Endothelial cell of umbilical vein (primary cell): Measurements from ENCODE around the gene LHFPL2. TPM values are rescaled to one million over a fixed set of nuclear protein-coding genes. Genes with fewer than 3 reads are reported as not detected.

Experiments used
- BruUV-seq: library from RNA; stranded (reverse); fragments of 400-500 nt; replicated peaks from 2 replicates; lab custom pipeline; 2021; lab: Mats Ljungman, UMichigan
- CTCF ChIA-PET: fragments of 300-600, 350-600 bp; sonication (Branson Sonifier 250); formaldehyde crosslinking; loops from one replicate; lab custom pipeline; 2021; ENCODE audit warnings: antibody characterized with exemption, inconsistent platforms; lab: Charles Lee
- POLR2A ChIA-PET: fragments of 300-600, 350-600 bp; sonication (Branson Sonifier 250); formaldehyde crosslinking; loops from one replicate; lab custom pipeline; 2021; ENCODE audit warnings: antibody characterized with exemption, inconsistent platforms; lab: Charles Lee
- DNase-seq: peaks from one replicate; pipeline ENCODE4 v3.0.0-alpha.2; 2011; ENCODE audit warnings: low read depth, low spot score
- FAIRE-seq: peaks from 2 replicates; lab custom pipeline; 2011; peaks lifted over from hg19 to GRCh38; lab: Jason Lieb, UNC
- H2AFZ ChIP-seq: 2 replicates; pipeline ENCODE4 v1.6.0; 2012; ENCODE audit warnings: low read depth, low read length, control low read depth, inconsistent platforms
- H3K27ac ChIP-seq: 2 replicates; pipeline ENCODE4 v1.5.1; 2011; ENCODE audit warnings: low read depth, mild to moderate bottlenecking, control low read depth, low read length, moderate library complexity; ENCODE audit not compliant: insufficient read depth
- H3K27me3 ChIP-seq, 2 experiments: 2 replicates each; pipeline versions ENCODE4 v1.6.0 to v1.6.1; 2011; ENCODE audit warnings: low read length in 2 of 2, mixed read lengths in 1 of 2; ENCODE audit not compliant: control insufficient read depth in 2 of 2, insufficient read depth in 2 of 2
- H3K36me3 ChIP-seq, 2 experiments: 2 replicates in 1 of 2; 3 replicates in 1 of 2; pipeline ENCODE4 v1.5.1; 2011; ENCODE audit warnings: low read length in 2 of 2, mild to moderate bottlenecking in 1 of 2, moderate library complexity in 1 of 2; ENCODE audit not compliant: control insufficient read depth in 2 of 2, insufficient read depth in 2 of 2; ENCODE audit errors: extremely low read depth in 1 of 2
- H3K4me1 ChIP-seq: 3 replicates; pipeline ENCODE4 v1.5.1; 2011; ENCODE audit warnings: mild to moderate bottlenecking, low read length; ENCODE audit not compliant: control insufficient read depth, insufficient read depth; ENCODE audit errors: extremely low read depth
- H3K4me2 ChIP-seq: 2 replicates; pipeline ENCODE4 v1.6.1; 2011; ENCODE audit warnings: low read length, control low read depth, mixed read lengths; ENCODE audit not compliant: insufficient read depth
- H3K4me3 ChIP-seq, 3 experiments: fragments of 200-600 bp in 1 of 3; sonication (generic), shearing (Covaris generic) in 1 of 3; replicated peaks in 1 of 3; 2 replicates each; pipeline ENCODE4 v1.5.1; 2011 to 2016; ENCODE audit warnings: control low read depth in 3 of 3, low read length in 3 of 3, mild to moderate bottlenecking in 2 of 3, inconsistent platforms in 1 of 3, low read depth in 1 of 3, moderate library complexity in 1 of 3; ENCODE audit not compliant: insufficient read depth in 1 of 3
- H3K79me2 ChIP-seq: 2 replicates; pipeline ENCODE4 v1.6.0; 2012; ENCODE audit warnings: low read length, inconsistent platforms; ENCODE audit not compliant: control insufficient read depth, insufficient read depth
- H3K9ac ChIP-seq: replicated peaks from 2 replicates; pipeline ENCODE3; 2011; ENCODE audit warnings: low read length, control low read depth; ENCODE audit not compliant: insufficient read depth; ENCODE audit errors: extremely low read depth
- H3K9me1 ChIP-seq: replicated peaks from 3 replicates; pipeline ENCODE4 v1.6.0; 2011; ENCODE audit warnings: mild to moderate bottlenecking, low read length; ENCODE audit not compliant: control insufficient read depth, insufficient read depth; ENCODE audit errors: extremely low read depth
- H3K9me3 ChIP-seq: replicated peaks from 2 replicates; pipeline ENCODE4 v1.5.1; 2012; ENCODE audit warnings: low read length, inconsistent platforms; ENCODE audit not compliant: control insufficient read depth, insufficient read depth
- H4K20me1 ChIP-seq: replicated peaks from 2 replicates; pipeline ENCODE3; 2011; ENCODE audit warnings: mild to moderate bottlenecking, low read length; ENCODE audit not compliant: control insufficient read depth, insufficient read depth; ENCODE audit errors: extremely low read depth
- EZH2 ChIP-seq: IDR thresholded peaks from 2 replicates; pipeline ENCODE4 v1.6.1; 2012; ENCODE audit warnings: borderline replicate concordance, low read depth, mild to moderate bottlenecking, moderate library complexity, low read length, inconsistent platforms; ENCODE audit not compliant: severe bottlenecking
- FOS ChIP-seq: IDR thresholded peaks from 2 replicates; pipeline ENCODE4 v1.6.1; 2011; ENCODE audit warnings: mild to moderate bottlenecking, low read length, moderate library complexity, borderline replicate concordance; ENCODE audit not compliant: insufficient read depth
- GATA2 ChIP-seq: IDR thresholded peaks from 2 replicates; pipeline ENCODE4 v1.7.0; 2011; ENCODE audit warnings: low read depth, mild to moderate bottlenecking, moderate library complexity, mixed read lengths, low read length; ENCODE audit not compliant: insufficient read length, insufficient read depth
- JUN ChIP-seq: IDR thresholded peaks from 2 replicates; pipeline ENCODE4 v1.6.1; 2011; ENCODE audit warnings: borderline replicate concordance, low read depth; ENCODE audit not compliant: insufficient read length, insufficient read depth
- MYC ChIP-seq: IDR thresholded peaks from one replicate; pipeline ENCODE4 v1.6.1; 2011; ENCODE audit warnings: mild to moderate bottlenecking, low read depth, low read length
- POLR2A ChIP-seq: IDR thresholded peaks from 2 replicates; pipeline ENCODE4 v1.6.1; 2012; ENCODE audit warnings: low read depth, mild to moderate bottlenecking, control low read depth, low read length
- POLR2AphosphoS5 ChIP-seq: IDR thresholded peaks from 2 replicates; pipeline ENCODE4 v1.6.1; 2012; ENCODE audit warnings: low read depth, mild to moderate bottlenecking, control low read depth, low read length, moderate library complexity; ENCODE audit not compliant: insufficient read depth
- dilution Hi-C: fragments of 300-500 bp; cut with MboI; formaldehyde crosslinking; loops from one replicate; pipeline ENCODE4 v1.15.0; 2019; ENCODE audit warnings: low sequenced_read_pairs; ENCODE audit not compliant: extremely low pct_ligation_motif_present
- intact Hi-C: fragments of 100-400 bp; cut with micrococcal nuclease; formaldehyde crosslinking; loops from one replicate; pipeline ENCODE4 v1.10.0; 2022
- polyA plus RNA-seq, 4 experiments: library from polyadenylated mRNA; depleted of rRNA in 3 of 4; stranded (reverse) in 3 of 4; unstranded in 1 of 4; fragments of >200 nt; gene quantifications; 2 replicates each; pipeline versions ENCODE4 v1.2.1 to v1.2.3, GENCODE V29; 2011 to 2012; ENCODE audit warnings: missing spikeins in 1 of 4
- total RNA-seq: library from RNA; stranded (reverse); gene quantifications from 2 replicates; pipeline ENCODE4 v1.2.3, GENCODE V29; 2021
- TF ChIP-seq, protein P1 (sequence below): IDR thresholded peaks from 2 replicates; pipeline ENCODE4 v1.6.1; 2011; ENCODE audit not compliant: insufficient read depth, insufficient read length
- TF ChIP-seq, protein P2 (sequence below), 2 donors: IDR thresholded peaks; 1 replicate in 1 of 2; 2 replicates in 1 of 2; pipeline ENCODE4 v1.5.1; 2011; ENCODE audit warnings: low read length in 2 of 2, mild to moderate bottlenecking in 2 of 2, moderate library complexity in 2 of 2, control low read depth in 1 of 2, inconsistent platforms in 1 of 2, low read depth in 1 of 2; ENCODE audit not compliant: insufficient read depth in 1 of 2; ENCODE audit errors: extremely low read depth in 1 of 2

LHFPL2 gene
- total and polyA plus RNA-seq, 2 donors (not counting 3 experiments of a cell fraction or from before 2014, with no cell fraction given) = 9.6 to 36.3 TPM

DNA sequence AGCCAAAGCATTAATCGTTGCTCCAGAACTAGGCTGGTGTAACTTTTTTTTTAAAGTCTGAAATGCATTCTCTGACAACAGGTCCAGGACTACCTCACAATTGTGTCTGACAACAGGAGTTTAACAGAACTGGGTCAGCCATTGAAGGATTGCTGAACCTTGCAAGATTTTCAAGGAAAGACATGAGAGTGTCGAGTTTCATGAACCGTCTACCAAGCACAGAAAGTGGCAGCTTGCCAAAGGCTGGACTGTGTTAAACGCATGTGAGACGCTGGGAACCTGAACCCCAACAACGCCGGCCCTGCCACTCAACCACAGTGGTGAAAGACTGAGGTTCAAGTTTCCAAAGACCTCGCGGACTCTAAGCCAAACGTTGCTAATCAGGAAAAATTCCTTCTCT is 79.1 kb downstream of the LHFPL2 start:
- peaks cover 39% of the 10 kb centered on the region for H3K4me1 ChIP-seq
- TF ChIP-seq, protein P1, sequence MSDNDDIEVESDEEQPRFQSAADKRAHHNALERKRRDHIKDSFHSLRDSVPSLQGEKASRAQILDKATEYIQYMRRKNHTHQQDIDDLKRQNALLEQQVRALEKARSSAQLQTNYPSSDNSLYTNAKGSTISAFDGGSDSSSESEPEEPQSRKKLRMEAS = no peak
- TF ChIP-seq FOS = no peak
- CTCF ChIA-PET = interaction anchor here (1.3 to 1.9 kb wide), 2 partner anchors 19 to 36 kb away, joined by 3 to 4 read pairs; no protein-coding TSS in a partner anchor
- FAIRE-seq (no peak), DNase-seq (peak; percentile 73)
- intact Hi-C loops (no loop called here), dilution Hi-C loops (no loop called here)
- no peak overlapping the region for H2AFZ ChIP-seq
- no TSS peak for BruUV-seq
- H3K27me3 ChIP-seq = no peaks in the 10 kb centered on the region
- peaks cover 19% of the 10 kb centered on the region for H3K79me2 ChIP-seq
- H3K9ac ChIP-seq = no peak overlapping the region
- no peak overlapping the region for H3K27ac ChIP-seq
- no peaks in the 10 kb centered on the region for H3K36me3 ChIP-seq
- no peak overlapping the region for H3K4me2 ChIP-seq
- no peaks in the 10 kb centered on the region for H4K20me1 ChIP-seq
- no peaks in the 10 kb centered on the region for H3K9me3 ChIP-seq
- no peak overlapping the region for H3K4me3 ChIP-seq
- H3K9me1 ChIP-seq = no peaks in the 10 kb centered on the region
- POLR2A ChIA-PET = interaction anchor here (1.2 kb wide), 1 partner anchor 42 kb away, joined by 6 read pairs; no protein-coding TSS in a partner anchor

DNA sequence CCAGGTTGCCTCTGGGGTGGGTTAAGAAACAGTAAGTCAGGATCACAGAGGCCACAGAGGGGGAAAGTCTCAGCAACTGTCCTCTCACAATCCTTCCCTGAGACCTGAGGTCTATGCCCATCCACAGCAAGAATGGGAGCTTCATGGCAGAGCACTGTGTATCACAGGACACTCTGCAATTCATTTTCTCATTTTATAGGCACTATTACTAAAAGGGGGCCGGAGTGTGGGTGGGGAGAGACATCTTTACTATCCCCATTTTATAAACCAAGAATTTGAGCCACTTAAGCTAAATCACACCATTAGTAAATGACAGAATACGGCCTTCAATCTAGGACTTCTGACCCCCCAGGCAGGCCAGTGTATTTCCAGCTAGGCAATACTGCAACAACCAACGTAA is 79.9 kb downstream of the LHFPL2 start:
- H3K9ac ChIP-seq = peak overlapping the region; percentile 58
- peak overlapping the region in 1 of 3 experiments; percentile 15 for H3K4me3 ChIP-seq
- BruUV-seq = no TSS peak
- H4K20me1 ChIP-seq = no peaks in the 10 kb centered on the region
- dilution Hi-C loops = no loop called here
- peaks cover 39% of the 10 kb centered on the region for H3K4me1 ChIP-seq
- ChIA-PET POLR2A (interaction anchor here (1.2 kb wide), 1 partner anchor 41 kb away, joined by 6 read pairs; no protein-coding TSS in a partner anchor), CTCF (interaction anchor here (0.9 to 1.9 kb wide), 6 partner anchors 9 to 71 kb away, joined by 3 to 6 read pairs (median 4); no protein-coding TSS in a partner anchor)
- peaks cover 0 to 4% of the 10 kb centered on the region in 2 experiments for H3K36me3 ChIP-seq
- no peaks in the 10 kb centered on the region for H3K9me3 ChIP-seq
- intact Hi-C loops = loop anchor here (1.0 kb wide), 3 partner anchors 27 to 70 kb away; no protein-coding TSS in a partner anchor
- no peak for TF ChIP-seq EZH2
- TF ChIP-seq JUN = no peak
- no peak for TF ChIP-seq GATA2
- TF ChIP-seq POLR2AphosphoS5 = no peak
- TF ChIP-seq POLR2A = no peak
- TF ChIP-seq, protein P2, sequence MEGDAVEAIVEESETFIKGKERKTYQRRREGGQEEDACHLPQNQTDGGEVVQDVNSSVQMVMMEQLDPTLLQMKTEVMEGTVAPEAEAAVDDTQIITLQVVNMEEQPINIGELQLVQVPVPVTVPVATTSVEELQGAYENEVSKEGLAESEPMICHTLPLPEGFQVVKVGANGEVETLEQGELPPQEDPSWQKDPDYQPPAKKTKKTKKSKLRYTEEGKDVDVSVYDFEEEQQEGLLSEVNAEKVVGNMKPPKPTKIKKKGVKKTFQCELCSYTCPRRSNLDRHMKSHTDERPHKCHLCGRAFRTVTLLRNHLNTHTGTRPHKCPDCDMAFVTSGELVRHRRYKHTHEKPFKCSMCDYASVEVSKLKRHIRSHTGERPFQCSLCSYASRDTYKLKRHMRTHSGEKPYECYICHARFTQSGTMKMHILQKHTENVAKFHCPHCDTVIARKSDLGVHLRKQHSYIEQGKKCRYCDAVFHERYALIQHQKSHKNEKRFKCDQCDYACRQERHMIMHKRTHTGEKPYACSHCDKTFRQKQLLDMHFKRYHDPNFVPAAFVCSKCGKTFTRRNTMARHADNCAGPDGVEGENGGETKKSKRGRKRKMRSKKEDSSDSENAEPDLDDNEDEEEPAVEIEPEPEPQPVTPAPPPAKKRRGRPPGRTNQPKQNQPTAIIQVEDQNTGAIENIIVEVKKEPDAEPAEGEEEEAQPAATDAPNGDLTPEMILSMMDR (IDR thresholded peaks at IDR 0.05; ENCODE audit: extremely low read depth in 1 of 2, insufficient read depth in 1 of 2, low read depth in 1 of 2, low read length in 2 of 2) = no peak
- TF ChIP-seq, protein P1 = no peak
- TF ChIP-seq FOS = no peak
- TF ChIP-seq MYC = no peak
- H3K79me2 ChIP-seq = peaks cover 19% of the 10 kb centered on the region
- H2AFZ ChIP-seq = peak overlapping the region; percentile 26
- peak overlapping the region; percentile 71 for H3K27ac ChIP-seq
- DNase-seq (no peak), FAIRE-seq (peak; percentile 15)
- no peaks in the 10 kb centered on the region for H3K27me3 ChIP-seq
- H3K4me2 ChIP-seq = peak overlapping the region; percentile 86
- H3K9me1 ChIP-seq = no peaks in the 10 kb centered on the region
